ENCODE results near the gene ADD3. TPM values are rescaled to one million over a fixed set of nuclear protein-coding genes. Genes with fewer than 3 reads are reported as not detected.

The ADD3 gene
- total and polyA plus RNA-seq, 2 of the 13 experiments (the other 11 are each of a cell fraction or from before 2014, with no cell fraction given): 44.7 to 57.5 TPM

GRCh38 chr10:110174201-110174600 lies 166.4 kb downstream of the ADD3 start:
- Histone ChIP-seq H3K36me3 (replicated peaks in 1 of 2; ENCODE audit: control insufficient read depth in 1 of 2, insufficient read depth in 2 of 2, low read length in 2 of 2) (no peaks in the 10 kb centered on the region), H3K79me2 (ENCODE audit: insufficient read depth, low read length) (no peaks in the 10 kb centered on the region), H4K20me1 (ENCODE audit: insufficient read depth, low read length) (no peaks in the 10 kb centered on the region), H2AFZ (ENCODE audit: low read length) (no peak overlapping the region), H3K4me2 (ENCODE audit: low read depth, low read length) (no peak overlapping the region), H3K4me3 (replicated peaks in 1 of 3; ENCODE audit: insufficient read depth in 1 of 3, low read depth in 2 of 3, low read length in 3 of 3) (no peak overlapping the region), H3K27ac (ENCODE audit: extremely low read length, insufficient read depth, low read length) (no peak overlapping the region), H3K9ac (ENCODE audit: insufficient read depth, low read depth, low read length) (no peak overlapping the region), H3K4me1 (ENCODE audit: insufficient read depth, low read length) (peaks cover 19% of the 10 kb centered on the region), H3K27me3 (ENCODE audit: control insufficient read depth in 1 of 2, insufficient read depth in 2 of 2, low read length in 2 of 2) (peaks cover 0 to 12% of the 10 kb centered on the region in 2 experiments; a peak in 3 of 5 replicates), H3K9me3 (ENCODE audit: low read length) (no peaks in the 10 kb centered on the region)
- in situ Hi-C loops (cut with HindIII; ENCODE audit: extremely low pct_ligation_motif_present, low pct_unique_long_range_greater_than_20kb): no loop called here
- ATAC-seq (no peak), DNase-seq (ENCODE audit: low spot score) (no peak), FAIRE-seq (no peak)
- ChIA-PET POLR2A (no interaction called here), CTCF (ENCODE audit: low intra/inter-chr PET ratio, low total read pairs) (no interaction called here)
- intact Hi-C loops (cut with micrococcal nuclease; ENCODE audit: unreplicated experiment): no loop called here
- no peak for TF ChIP-seq ZNF576 (CRISPR knock-in tag; IDR thresholded peaks at IDR 0.05)
- no peak for TF ChIP-seq ZNF724P (CRISPR knock-in tag; IDR thresholded peaks at IDR 0.05; ENCODE audit: borderline replicate concordance)
- TF ChIP-seq SP1 (IDR thresholded peaks at IDR 0.05): no peak
- no peak for TF ChIP-seq SP1 (CRISPR knock-in tag; IDR thresholded peaks at IDR 0.05)
- no peak for TF ChIP-seq SRY (CRISPR knock-in tag; IDR thresholded peaks at IDR 0.05)
- TF ChIP-seq ZBTB49 (CRISPR knock-in tag; IDR thresholded peaks at IDR 0.05; ENCODE audit: borderline replicate concordance): no peak
- BruUV-seq (replicated peaks): no TSS peak

- POLR2A ChIA-PET: no interaction called here
- TF ChIP-seq HOMEZ (CRISPR knock-in tag; IDR thresholded peaks at IDR 0.05; ENCODE audit: low read depth) (no peak), ZNF800 (CRISPR knock-in tag; IDR thresholded peaks at IDR 0.05) (no peak), RBM22 (optimal IDR thresholded peaks at IDR 0.05; ENCODE audit: low read length) (no peak), NFYC (CRISPR knock-in tag; IDR thresholded peaks at IDR 0.05) (no peak), ZNF879 (CRISPR knock-in tag; IDR thresholded peaks at IDR 0.05) (no peak), ZNF784 (CRISPR knock-in tag; IDR thresholded peaks at IDR 0.05; ENCODE audit: borderline replicate concordance) (no peak), ZNF550 (CRISPR knock-in tag; IDR thresholded peaks at IDR 0.05; ENCODE audit: borderline replicate concordance) (no peak)
Observed at GRCh38 chr10:110174816-110175215, 167.0 kb downstream of the ADD3 start.

More at GRCh38 chr10:110174816-110175215, 167.0 kb downstream of the ADD3 start:
- no peaks in the 10 kb centered on the region for H3K79me2 ChIP-seq (ENCODE audit: insufficient read depth, low read length)
- H3K4me1 ChIP-seq (ENCODE audit: insufficient read depth, low read length): peaks cover 12% of the 10 kb centered on the region
- DNase-seq (ENCODE audit: low spot score) (no peak), ATAC-seq (no peak), FAIRE-seq (no peak)
- H3K27me3 ChIP-seq (ENCODE audit: control insufficient read depth in 1 of 2, insufficient read depth in 2 of 2, low read length in 2 of 2): peaks cover 0 to 9% of the 10 kb centered on the region in 2 experiments; a peak in 3 of 5 replicates
- H3K4me2 ChIP-seq (ENCODE audit: low read depth, low read length): no peak overlapping the region
- H3K9ac ChIP-seq (ENCODE audit: insufficient read depth, low read depth, low read length): no peak overlapping the region
- no peak overlapping the region for H3K4me3 ChIP-seq (replicated peaks in 1 of 3; ENCODE audit: insufficient read depth in 1 of 3, low read depth in 2 of 3, low read length in 3 of 3)
- H2AFZ ChIP-seq (ENCODE audit: low read length): no peak overlapping the region
- H3K27ac ChIP-seq (ENCODE audit: extremely low read length, insufficient read depth, low read length): no peak overlapping the region
- H3K9me3 ChIP-seq (ENCODE audit: low read length): no peaks in the 10 kb centered on the region
- 75% methylated on average over 5 of the region's 5 CpGs for WGBS (ENCODE audit: low lambda C conversion rate)
- CTCF ChIA-PET (ENCODE audit: low intra/inter-chr PET ratio, low total read pairs): no interaction called here
- H4K20me1 ChIP-seq (ENCODE audit: insufficient read depth, low read length): no peaks in the 10 kb centered on the region
- in situ Hi-C loops (cut with HindIII; ENCODE audit: extremely low pct_ligation_motif_present, low pct_unique_long_range_greater_than_20kb) (no loop called here), intact Hi-C loops (cut with micrococcal nuclease; ENCODE audit: unreplicated experiment) (no loop called here)
- no TSS peak for BruUV-seq (replicated peaks)
- H3K36me3 ChIP-seq (replicated peaks in 1 of 2; ENCODE audit: control insufficient read depth in 1 of 2, insufficient read depth in 2 of 2, low read length in 2 of 2): no peaks in the 10 kb centered on the region

Data from HepG2 (cell line).